ENCODE data around the gene AK1.

- TF ChIP-seq, protein P1, sequence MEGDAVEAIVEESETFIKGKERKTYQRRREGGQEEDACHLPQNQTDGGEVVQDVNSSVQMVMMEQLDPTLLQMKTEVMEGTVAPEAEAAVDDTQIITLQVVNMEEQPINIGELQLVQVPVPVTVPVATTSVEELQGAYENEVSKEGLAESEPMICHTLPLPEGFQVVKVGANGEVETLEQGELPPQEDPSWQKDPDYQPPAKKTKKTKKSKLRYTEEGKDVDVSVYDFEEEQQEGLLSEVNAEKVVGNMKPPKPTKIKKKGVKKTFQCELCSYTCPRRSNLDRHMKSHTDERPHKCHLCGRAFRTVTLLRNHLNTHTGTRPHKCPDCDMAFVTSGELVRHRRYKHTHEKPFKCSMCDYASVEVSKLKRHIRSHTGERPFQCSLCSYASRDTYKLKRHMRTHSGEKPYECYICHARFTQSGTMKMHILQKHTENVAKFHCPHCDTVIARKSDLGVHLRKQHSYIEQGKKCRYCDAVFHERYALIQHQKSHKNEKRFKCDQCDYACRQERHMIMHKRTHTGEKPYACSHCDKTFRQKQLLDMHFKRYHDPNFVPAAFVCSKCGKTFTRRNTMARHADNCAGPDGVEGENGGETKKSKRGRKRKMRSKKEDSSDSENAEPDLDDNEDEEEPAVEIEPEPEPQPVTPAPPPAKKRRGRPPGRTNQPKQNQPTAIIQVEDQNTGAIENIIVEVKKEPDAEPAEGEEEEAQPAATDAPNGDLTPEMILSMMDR (conservative IDR thresholded peaks at IDR 0.05) = no peak
- no peak for TF ChIP-seq ZFX (IDR thresholded peaks at IDR 0.05)
Measured at GRCh38 chr9:127829205-127829906, 48.1 kb downstream of the AK1 start.

All from C4-2B (cell line).